ENCODE data around the gene PIGA.

The PIGA gene

GRCh38 chrX:15344106-15344505 is 8.8 kb upstream of the PIGA start:
- H3K27me3 ChIP-seq (replicated peaks; ENCODE audit: insufficient read depth, low read length), result no peaks in the 10 kb centered on the region
- no peak overlapping the region for H2AFZ ChIP-seq (ENCODE audit: low read length)
- H3K4me1 ChIP-seq (ENCODE audit: low read length), result no peaks in the 10 kb centered on the region
- no peaks in the 10 kb centered on the region for H3K36me3 ChIP-seq (replicated peaks; ENCODE audit: insufficient read depth, low read length)
- no peak overlapping the region for H3K4me2 ChIP-seq (ENCODE audit: low read depth, low read length)
- H3K9me3 ChIP-seq (replicated peaks; ENCODE audit: insufficient read depth, low read length), result no peaks in the 10 kb centered on the region
- no peak overlapping the region for H3K9ac ChIP-seq (ENCODE audit: low read length)
- TF ChIP-seq EZH2 (optimal IDR thresholded peaks at IDR 0.05; ENCODE audit: low read depth, low read length), result no peak
- no peak for TF ChIP-seq CTCF (IDR thresholded peaks at IDR 0.05; ENCODE audit: low read length)
- TF ChIP-seq EZH2phosphoT487 (IDR thresholded peaks at IDR 0.05; ENCODE audit: low read length), result no peak
- no peaks in the 10 kb centered on the region for H4K20me1 ChIP-seq (ENCODE audit: insufficient read depth, low read length)
- DNase-seq, result no peak
- no peaks in the 10 kb centered on the region for H3K9me2 ChIP-seq (replicated peaks; ENCODE audit: insufficient read depth, low read length)
- H3K27ac ChIP-seq (ENCODE audit: low read length), result no peak overlapping the region
- H3F3A ChIP-seq (ENCODE audit: insufficient read depth, low read length), result no peaks in the 10 kb centered on the region
- no peaks in the 10 kb centered on the region for H3K79me2 ChIP-seq (ENCODE audit: low read length)
- H3K4me3 ChIP-seq (ENCODE audit: low read length), result no peak overlapping the region

GRCh38 chrX:15343075-15343476 is 7.8 kb upstream of the PIGA start:
- H3K27me3 ChIP-seq (replicated peaks; ENCODE audit: insufficient read depth, low read length), result no peaks in the 10 kb centered on the region
- no peak overlapping the region for H3K4me3 ChIP-seq (ENCODE audit: low read length)
- no peaks in the 10 kb centered on the region for H4K20me1 ChIP-seq (ENCODE audit: insufficient read depth, low read length)
- no peaks in the 10 kb centered on the region for H3F3A ChIP-seq (ENCODE audit: insufficient read depth, low read length)
- no peaks in the 10 kb centered on the region for H3K9me2 ChIP-seq (replicated peaks; ENCODE audit: insufficient read depth, low read length)
- H3K4me2 ChIP-seq (ENCODE audit: low read depth, low read length), result no peak overlapping the region
- H3K79me2 ChIP-seq (ENCODE audit: low read length), result no peaks in the 10 kb centered on the region
- H3K9me3 ChIP-seq (replicated peaks; ENCODE audit: insufficient read depth, low read length), result no peaks in the 10 kb centered on the region
- TF ChIP-seq EZH2 (optimal IDR thresholded peaks at IDR 0.05; ENCODE audit: low read depth, low read length) (no peak), EZH2phosphoT487 (IDR thresholded peaks at IDR 0.05; ENCODE audit: low read length) (no peak), CTCF (IDR thresholded peaks at IDR 0.05; ENCODE audit: low read length) (no peak)
- DNase-seq, result no peak
- no peak overlapping the region for H3K27ac ChIP-seq (ENCODE audit: low read length)
- no peaks in the 10 kb centered on the region for H3K36me3 ChIP-seq (replicated peaks; ENCODE audit: insufficient read depth, low read length)
- no peak overlapping the region for H3K9ac ChIP-seq (ENCODE audit: low read length)
- H2AFZ ChIP-seq (ENCODE audit: low read length), result no peak overlapping the region
- no peaks in the 10 kb centered on the region for H3K4me1 ChIP-seq (ENCODE audit: low read length)

GRCh38 chrX:15340867-15341266 is 5.5 kb upstream of the PIGA start:
- no peak overlapping the region for H3K4me2 ChIP-seq (ENCODE audit: low read depth, low read length)
- H3K9ac ChIP-seq (ENCODE audit: low read length), result no peak overlapping the region
- H3F3A ChIP-seq (ENCODE audit: insufficient read depth, low read length), result no peaks in the 10 kb centered on the region
- H3K27me3 ChIP-seq (replicated peaks; ENCODE audit: insufficient read depth, low read length), result no peaks in the 10 kb centered on the region
- no peaks in the 10 kb centered on the region for H3K4me1 ChIP-seq (ENCODE audit: low read length)
- no peak for DNase-seq
- H2AFZ ChIP-seq (ENCODE audit: low read length), result no peak overlapping the region
- no peak overlapping the region for H3K4me3 ChIP-seq (ENCODE audit: low read length)
- no peaks in the 10 kb centered on the region for H3K79me2 ChIP-seq (ENCODE audit: low read length)
- no peaks in the 10 kb centered on the region for H3K36me3 ChIP-seq (replicated peaks; ENCODE audit: insufficient read depth, low read length)
- TF ChIP-seq EZH2 (optimal IDR thresholded peaks at IDR 0.05; ENCODE audit: low read depth, low read length) (no peak), EZH2phosphoT487 (IDR thresholded peaks at IDR 0.05; ENCODE audit: low read length) (no peak), CTCF (IDR thresholded peaks at IDR 0.05; ENCODE audit: low read length) (no peak)
- H4K20me1 ChIP-seq (ENCODE audit: insufficient read depth, low read length), result no peaks in the 10 kb centered on the region
- H3K9me2 ChIP-seq (replicated peaks; ENCODE audit: insufficient read depth, low read length), result no peaks in the 10 kb centered on the region
- no peaks in the 10 kb centered on the region for H3K9me3 ChIP-seq (replicated peaks; ENCODE audit: insufficient read depth, low read length)
- H3K27ac ChIP-seq (ENCODE audit: low read length), result no peak overlapping the region
